Superior temporal gyrus (tissue), 1 donor: Measurements from ENCODE around the gene ZNF311.

Source experiments
- DNase-seq: peaks from one replicate; pipeline ENCODE4 v3.0.0-alpha.2; 2016; ENCODE audit errors: extremely low spot score

Gene ZNF311

GRCh38 chr6:29005183-29005885 lies at the start of gene ZNF311:
ZNF311 (minus strand) TSS chr6:29005315; CDS start chr6:29003954, 1,361 bp downstream.
- peak; percentile 47 for DNase-seq

- DNase-seq = no peak
These were observed 46.6 kb upstream of the ZNF311 start for GRCh38 chr6:29051680-29052079.

- no peak for DNase-seq
These were observed 40.0 kb upstream of the ZNF311 start, which contains the start of gene OR2W1 for GRCh38 chr6:29045075-29045474. OR2W1 (minus strand) TSS chr6:29045175; CDS start chr6:29045175, 0 bp downstream.

GRCh38 chr6:29035951-29036350 lies 30.8 kb upstream of the ZNF311 start:
- DNase-seq = no peak

GRCh38 chr6:29028821-29029220 lies 23.7 kb upstream of the ZNF311 start:
- no peak for DNase-seq

- no peak for DNase-seq
These were observed 20.9 kb upstream of the ZNF311 start for GRCh38 chr6:29025927-29026585.

GRCh38 chr6:29021434-29021833 lies 16.3 kb upstream of the ZNF311 start:
- DNase-seq = no peak

- no peak for DNase-seq
These were observed 14.5 kb upstream of the ZNF311 start for GRCh38 chr6:29019629-29020028.

GRCh38 chr6:29017428-29017802 lies 12.3 kb upstream of the ZNF311 start:
- DNase-seq = no peak

GRCh38 chr6:29016559-29017427 lies 11.7 kb upstream of the ZNF311 start:
- DNase-seq = peak; percentile 90

GRCh38 chr6:29014729-29015608 lies 9.9 kb upstream of the ZNF311 start:
- DNase-seq = no peak

GRCh38 chr6:29011276-29011734 lies 6.2 kb upstream of the ZNF311 start:
- DNase-seq = peak; percentile 30

GRCh38 chr6:29009358-29009757 lies 4.2 kb upstream of the ZNF311 start:
- no peak for DNase-seq

- no peak for DNase-seq
These were observed 3.0 kb upstream of the ZNF311 start for GRCh38 chr6:29008089-29008488.

GRCh38 chr6:28996844-28997510 lies 8.1 kb downstream of the ZNF311 start:
- no peak for DNase-seq

GRCh38 chr6:28995093-28995650 lies 9.9 kb downstream of the ZNF311 start:
- DNase-seq = no peak

GRCh38 chr6:28988536-28989311 lies 16.4 kb downstream of the ZNF311 start:
- no peak for DNase-seq

GRCh38 chr6:28985462-28986164 lies 19.5 kb downstream of the ZNF311 start:
- peak; percentile 87 for DNase-seq

GRCh38 chr6:28983838-28984237 lies 21.3 kb downstream of the ZNF311 start:
- no peak for DNase-seq
